ENCODE measurements around the gene UGT2A1.
A peak's percentile ranks its signal among the peaks of the same experiment; 100 is the strongest.

The UGT2A1 gene

GRCh38 chr4:69640289-69640688 is 12.8 kb downstream of the UGT2A1 start:
- no peak for TF ChIP-seq EGR1 (IDR thresholded peaks at IDR 0.05)
- TF ChIP-seq REST (IDR thresholded peaks at IDR 0.05; ENCODE audit: low read depth): no peak
- no peak for TF ChIP-seq RAD21 (IDR thresholded peaks at IDR 0.05; ENCODE audit: low read depth)
- TF ChIP-seq FOXM1 (IDR thresholded peaks at IDR 0.05; ENCODE audit: borderline replicate concordance, low read depth): no peak
- no peak for TF ChIP-seq USF1 (IDR thresholded peaks at IDR 0.05)
- TF ChIP-seq ZBTB7A (IDR thresholded peaks at IDR 0.05; ENCODE audit: low read depth): no peak
- no peak for TF ChIP-seq TCF12 (IDR thresholded peaks at IDR 0.05; ENCODE audit: low read depth)
- TF ChIP-seq TEAD4 (IDR thresholded peaks at IDR 0.05): no peak
- TF ChIP-seq CREB1 (IDR thresholded peaks at IDR 0.05; ENCODE audit: low read depth): no peak
- no peak for TF ChIP-seq EP300 (IDR thresholded peaks at IDR 0.05; ENCODE audit: borderline replicate concordance)
- no peak for TF ChIP-seq MAX (IDR thresholded peaks at IDR 0.05)
- no peak for TF ChIP-seq CEBPB (IDR thresholded peaks at IDR 0.05)
- TF ChIP-seq YY1 (IDR thresholded peaks at IDR 0.05; ENCODE audit: low read depth): no peak
- TF ChIP-seq NFIC (IDR thresholded peaks at IDR 0.05): no peak
- TF ChIP-seq TAF1 (IDR thresholded peaks at IDR 0.05; ENCODE audit: low read depth): no peak

GRCh38 chr4:69639542-69639941 is 13.5 kb downstream of the UGT2A1 start, which contains the start of gene UGT2A2:
UGT2A2 (minus strand) TSS chr4:69639642; CDS start chr4:69639640, 2 bp downstream.
- no peak for TF ChIP-seq NFIC (IDR thresholded peaks at IDR 0.05)
- TF ChIP-seq TCF12 (IDR thresholded peaks at IDR 0.05; ENCODE audit: low read depth): no peak
- no peak for TF ChIP-seq TEAD4 (IDR thresholded peaks at IDR 0.05)
- no peak for TF ChIP-seq TAF1 (IDR thresholded peaks at IDR 0.05; ENCODE audit: low read depth)
- no peak for TF ChIP-seq MAX (IDR thresholded peaks at IDR 0.05)

GRCh38 chr4:69617083-69617694 is 35.9 kb downstream of the UGT2A1 start:
- TF ChIP-seq MAX (IDR thresholded peaks at IDR 0.05): no peak
- TF ChIP-seq FOXM1 (IDR thresholded peaks at IDR 0.05; ENCODE audit: borderline replicate concordance, low read depth): no peak
- peak; percentile 71 for TF ChIP-seq RAD21 (IDR thresholded peaks at IDR 0.05; ENCODE audit: low read depth)

GRCh38 chr4:69610484-69610883 is 42.6 kb downstream of the UGT2A1 start:
- TF ChIP-seq EGR1 (IDR thresholded peaks at IDR 0.05): no peak
- no peak for TF ChIP-seq FOXM1 (IDR thresholded peaks at IDR 0.05; ENCODE audit: borderline replicate concordance, low read depth)
- TF ChIP-seq USF1 (IDR thresholded peaks at IDR 0.05): no peak
- TF ChIP-seq MAX (IDR thresholded peaks at IDR 0.05): no peak
- TF ChIP-seq RAD21 (IDR thresholded peaks at IDR 0.05; ENCODE audit: low read depth): no peak
- TF ChIP-seq TCF12 (IDR thresholded peaks at IDR 0.05; ENCODE audit: low read depth): no peak

- TF ChIP-seq REST (IDR thresholded peaks at IDR 0.05; ENCODE audit: low read depth) (no peak), TCF12 (IDR thresholded peaks at IDR 0.05; ENCODE audit: low read depth) (no peak), CREB1 (IDR thresholded peaks at IDR 0.05; ENCODE audit: low read depth) (no peak), USF1 (IDR thresholded peaks at IDR 0.05) (no peak), TEAD4 (IDR thresholded peaks at IDR 0.05) (no peak)
These were observed 52.0 kb downstream of the UGT2A1 start for GRCh38 chr4:69601065-69601464.

- TF ChIP-seq TEAD4 (IDR thresholded peaks at IDR 0.05) (no peak), CREB1 (IDR thresholded peaks at IDR 0.05; ENCODE audit: low read depth) (no peak), EGR1 (IDR thresholded peaks at IDR 0.05) (no peak), REST (IDR thresholded peaks at IDR 0.05; ENCODE audit: low read depth) (no peak), CEBPB (IDR thresholded peaks at IDR 0.05) (no peak), TAF1 (IDR thresholded peaks at IDR 0.05; ENCODE audit: low read depth) (no peak), YY1 (IDR thresholded peaks at IDR 0.05; ENCODE audit: low read depth) (no peak), MAX (IDR thresholded peaks at IDR 0.05) (no peak), RAD21 (IDR thresholded peaks at IDR 0.05; ENCODE audit: low read depth) (no peak), EP300 (IDR thresholded peaks at IDR 0.05; ENCODE audit: borderline replicate concordance) (no peak)
These were observed 53.0 kb downstream of the UGT2A1 start for GRCh38 chr4:69600013-69600412.

Data from Ishikawa (cell line).